22Rv1 (cell line): ENCODE data around the gene LMAN2.

Experiments
- H3K27ac ChIP-seq: fragments of 450-650 bp; 2 replicates; pipeline ENCODE4 v1.5.1; 2017
- ZFX ChIP-seq: fragments of 450-650 bp; IDR thresholded peaks from 2 replicates; pipeline ENCODE4 v1.6.1; 2017; ENCODE audit warnings: antibody characterized with exemption, borderline replicate concordance
- TF ChIP-seq, protein P1 (sequence below): fragments of 450-650 bp; IDR thresholded peaks from 2 replicates; pipeline ENCODE4 v1.5.1; 2017; ENCODE audit warnings: mild to moderate bottlenecking

The LMAN2 gene

DNA sequence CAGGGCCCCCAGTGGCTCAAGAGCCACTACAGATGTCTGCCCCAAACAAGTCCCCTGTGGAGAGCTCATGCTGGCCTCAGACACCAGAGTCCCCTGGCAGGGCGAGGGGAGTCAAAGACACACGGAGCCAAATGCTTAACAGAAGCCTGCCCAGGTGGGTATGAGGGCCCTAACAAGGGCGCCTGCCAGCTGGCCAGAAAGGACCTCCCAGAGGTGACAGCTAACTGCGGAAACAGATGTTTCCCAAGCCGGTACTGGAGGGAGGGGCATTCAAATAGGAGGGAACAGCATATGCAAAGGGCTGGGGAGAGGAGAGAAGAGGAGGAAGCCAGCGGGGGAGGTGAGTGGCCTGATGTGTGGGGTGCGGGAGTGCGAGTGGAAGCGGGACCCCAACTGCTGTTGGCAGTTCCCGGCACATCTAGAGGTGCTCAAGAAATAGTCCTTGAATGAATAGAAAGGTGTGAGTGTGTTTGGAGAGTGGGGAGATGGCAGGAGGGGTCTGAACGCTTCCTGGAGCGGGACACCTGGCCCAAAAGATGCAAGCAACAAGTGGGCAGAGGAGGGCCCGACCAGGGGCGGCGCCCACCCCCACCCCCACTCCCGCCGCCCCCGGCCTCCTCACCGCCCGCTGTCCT, 40.6 kb downstream of the LMAN2 start:
- peak overlapping the region; percentile 92 for H3K27ac ChIP-seq
- TF ChIP-seq, protein P1, sequence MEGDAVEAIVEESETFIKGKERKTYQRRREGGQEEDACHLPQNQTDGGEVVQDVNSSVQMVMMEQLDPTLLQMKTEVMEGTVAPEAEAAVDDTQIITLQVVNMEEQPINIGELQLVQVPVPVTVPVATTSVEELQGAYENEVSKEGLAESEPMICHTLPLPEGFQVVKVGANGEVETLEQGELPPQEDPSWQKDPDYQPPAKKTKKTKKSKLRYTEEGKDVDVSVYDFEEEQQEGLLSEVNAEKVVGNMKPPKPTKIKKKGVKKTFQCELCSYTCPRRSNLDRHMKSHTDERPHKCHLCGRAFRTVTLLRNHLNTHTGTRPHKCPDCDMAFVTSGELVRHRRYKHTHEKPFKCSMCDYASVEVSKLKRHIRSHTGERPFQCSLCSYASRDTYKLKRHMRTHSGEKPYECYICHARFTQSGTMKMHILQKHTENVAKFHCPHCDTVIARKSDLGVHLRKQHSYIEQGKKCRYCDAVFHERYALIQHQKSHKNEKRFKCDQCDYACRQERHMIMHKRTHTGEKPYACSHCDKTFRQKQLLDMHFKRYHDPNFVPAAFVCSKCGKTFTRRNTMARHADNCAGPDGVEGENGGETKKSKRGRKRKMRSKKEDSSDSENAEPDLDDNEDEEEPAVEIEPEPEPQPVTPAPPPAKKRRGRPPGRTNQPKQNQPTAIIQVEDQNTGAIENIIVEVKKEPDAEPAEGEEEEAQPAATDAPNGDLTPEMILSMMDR: no peak

DNA sequence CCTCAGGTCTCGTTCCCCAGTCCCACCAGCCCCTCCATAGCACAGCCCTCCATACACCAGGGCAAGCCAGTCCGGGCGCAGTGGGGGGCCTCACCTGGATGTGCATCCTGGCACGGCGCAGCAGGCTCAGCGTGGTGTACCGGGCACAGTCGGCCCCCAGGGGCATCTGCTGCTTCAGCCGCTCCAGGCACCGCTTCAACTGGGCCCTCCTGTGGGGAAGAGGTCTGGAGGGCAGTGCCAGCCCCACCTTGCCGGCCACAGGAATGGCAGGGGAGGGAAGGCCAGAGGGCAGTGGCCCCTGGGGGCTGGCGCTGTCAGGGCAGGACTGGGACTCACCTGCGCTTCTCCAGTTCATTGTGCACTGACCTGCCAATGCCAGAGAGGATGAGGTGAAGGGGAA, 41.1 kb downstream of the LMAN2 start:
- peak overlapping the region; percentile 92 for H3K27ac ChIP-seq
- TF ChIP-seq, protein P1: no peak

DNA sequence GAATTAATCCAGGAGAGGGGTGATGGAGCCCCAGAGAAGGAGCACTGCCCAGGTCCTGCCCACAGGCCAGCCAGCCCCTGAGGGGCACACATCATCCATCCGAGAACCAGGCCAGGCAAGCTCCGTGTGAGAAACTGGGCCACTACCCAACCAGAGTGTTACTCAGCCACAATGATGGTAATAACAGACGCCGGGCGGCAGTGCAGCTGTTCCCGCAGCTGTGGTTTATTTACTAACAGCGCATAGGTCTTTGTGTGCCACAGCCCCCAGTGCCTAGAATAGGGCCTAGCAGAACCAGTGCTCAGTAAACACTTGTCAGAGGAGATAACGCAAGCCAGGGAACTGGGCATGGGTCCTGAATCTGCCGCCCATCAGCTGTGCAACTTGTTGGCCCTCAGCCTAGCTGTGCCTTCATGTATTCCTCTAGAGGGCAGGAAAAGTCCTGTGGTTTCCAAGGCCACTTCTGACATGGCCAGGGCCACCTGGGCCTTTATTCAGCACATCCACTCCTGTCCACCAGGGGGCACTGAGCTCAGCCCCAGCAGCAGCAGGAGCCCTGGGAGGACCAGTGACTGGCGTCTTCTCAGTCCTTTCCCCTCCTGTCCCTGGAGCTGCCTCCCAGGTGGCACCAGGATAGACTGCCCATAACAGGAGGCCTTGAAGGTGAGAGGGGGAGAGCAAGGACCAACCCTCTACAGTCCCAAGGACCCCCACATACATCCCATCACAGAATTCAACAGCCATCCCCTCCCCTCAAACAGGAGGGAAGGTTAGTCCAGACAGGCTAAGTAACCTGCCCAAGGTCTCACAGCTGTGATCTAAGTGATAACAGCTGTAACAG, 41.9 kb downstream of the LMAN2 start:
- peak overlapping the region; percentile 92 for H3K27ac ChIP-seq
- TF ChIP-seq ZFX: no peak
- TF ChIP-seq, protein P1: peak; percentile 98

DNA sequence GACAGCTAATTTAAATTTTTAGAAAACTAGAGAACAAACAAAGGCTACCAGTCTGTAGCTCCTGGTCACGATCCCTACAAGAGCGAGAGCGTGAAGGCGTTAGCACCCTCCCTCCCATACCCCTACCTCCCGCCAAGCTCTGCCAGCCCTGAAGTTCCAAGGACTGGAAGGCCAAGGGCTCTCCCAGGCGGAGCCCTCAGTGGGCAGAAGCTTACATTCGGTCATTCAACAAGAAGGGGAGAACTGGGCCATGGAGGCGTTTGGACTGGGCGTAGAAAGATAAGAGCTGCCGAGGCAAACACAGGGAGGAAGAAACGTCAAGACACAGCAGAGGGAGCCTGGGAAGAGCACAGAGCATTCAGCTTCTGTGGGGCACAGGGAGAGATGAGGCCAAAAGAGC, 42.7 kb downstream of the LMAN2 start:
- peak overlapping the region; percentile 92; the same call in 1 of the 2 replicates for H3K27ac ChIP-seq
- TF ChIP-seq, protein P1: no peak
- no peak for TF ChIP-seq ZFX

DNA sequence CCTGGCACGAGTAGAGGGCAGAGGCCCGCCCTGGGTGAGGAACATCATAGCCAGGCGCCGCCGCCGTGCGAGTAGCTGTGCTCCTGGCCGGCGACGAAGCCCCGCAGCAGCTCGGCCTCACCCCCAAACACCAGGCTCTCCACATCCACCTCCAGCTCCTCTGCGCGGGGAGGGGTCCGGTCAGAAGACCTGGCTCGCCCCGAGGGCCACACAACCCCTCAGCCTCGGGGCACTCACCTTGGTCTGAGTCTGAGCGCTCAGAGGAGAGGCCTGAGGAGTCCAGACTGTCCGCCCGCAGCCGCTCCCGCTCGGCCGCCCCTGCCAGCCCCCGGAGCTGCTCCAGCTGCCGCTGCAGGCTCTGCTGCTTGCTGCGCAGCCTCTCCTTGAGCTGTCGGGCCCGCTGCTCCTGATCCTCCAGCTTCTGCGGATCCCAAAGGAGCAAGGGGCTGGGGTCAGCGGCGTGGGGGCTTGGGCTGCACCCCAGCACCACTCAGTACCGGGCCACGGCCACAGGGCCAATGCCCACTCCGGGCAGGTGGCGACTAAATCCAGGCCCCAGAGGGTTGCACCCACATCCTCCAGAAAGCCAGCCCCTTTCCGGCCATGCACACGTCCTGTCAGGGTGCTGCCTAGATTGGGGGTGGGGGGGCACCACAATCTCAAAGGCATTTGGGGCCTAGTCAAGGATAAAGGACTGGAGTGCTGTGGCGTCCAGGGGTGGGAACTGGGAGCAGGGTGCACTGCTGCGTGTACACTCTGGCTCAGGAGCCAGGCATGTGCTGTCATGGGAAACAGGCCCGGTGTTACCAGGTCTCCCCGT, 43.7 kb downstream of the LMAN2 start:
- TF ChIP-seq, protein P1: no peak
- no peak for TF ChIP-seq ZFX
- peak overlapping the region; percentile 85; the same call in 1 of the 2 replicates for H3K27ac ChIP-seq

DNA sequence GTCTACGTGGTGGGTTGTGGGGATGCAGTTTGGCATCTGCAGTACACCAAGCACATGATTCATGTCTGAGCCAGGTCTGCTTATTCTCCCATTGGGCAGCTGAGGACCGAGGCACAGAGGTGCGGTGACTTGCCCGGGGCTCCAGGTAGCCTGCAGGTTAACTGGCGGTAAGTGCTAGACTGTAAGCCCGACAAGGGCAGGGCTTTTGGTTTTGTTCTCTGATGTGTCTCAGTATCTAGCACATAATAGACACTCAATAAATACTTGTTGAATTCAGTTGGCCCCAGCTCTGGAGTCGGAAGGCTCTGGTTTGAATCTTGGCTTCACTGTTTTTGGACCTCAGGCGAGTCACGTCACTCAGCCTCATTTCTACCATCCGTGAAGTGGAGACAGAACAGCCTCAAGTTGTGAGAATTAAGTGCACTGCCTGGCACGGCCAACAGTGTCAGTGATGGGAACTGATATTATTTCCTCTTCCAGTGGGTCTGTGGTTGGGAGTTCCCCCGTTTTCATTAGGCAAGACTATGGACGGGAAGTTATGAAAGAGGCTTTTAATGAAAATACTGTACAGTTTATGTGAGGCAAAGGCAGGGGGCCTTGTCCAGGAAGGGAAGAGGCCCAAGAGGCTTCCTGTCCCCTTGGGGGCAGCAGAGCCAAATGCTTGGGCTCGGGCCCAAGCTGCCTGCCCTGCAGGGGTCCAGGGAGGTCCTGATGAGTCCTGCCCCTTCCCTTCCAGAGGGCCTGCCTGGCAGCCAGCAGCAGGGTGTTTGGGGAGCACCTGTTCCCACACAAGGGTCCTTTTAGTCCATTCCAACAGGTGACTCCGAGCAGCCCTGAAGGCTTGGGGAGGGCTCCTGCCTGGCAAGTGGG, 44.6 kb downstream of the LMAN2 start:
- H3K27ac ChIP-seq: peak overlapping the region; percentile 85; the same call in 1 of the 2 replicates
- TF ChIP-seq ZFX: no peak
- TF ChIP-seq, protein P1: no peak

GRCh38 chr5:177306103-177306640, 45.3 kb downstream of the LMAN2 start:
- H3K27ac ChIP-seq: peak overlapping the region; percentile 85
